Esophagus squamous epithelium (tissue), 4 donors: Measurements from ENCODE around the gene VMP1.

Experiments
- POLR2A ChIP-seq, 4 donors: fragments of 450-650 bp; IDR thresholded peaks; one replicate each; pipeline ENCODE4 v1.6.1; 2017; ENCODE audit warnings: antibody characterized with exemption in 4 of 4, mild to moderate bottlenecking in 4 of 4, moderate library complexity in 3 of 4
- TF ChIP-seq, protein P1 (sequence below), 6 experiments: fragments of 450-650 bp in 4 of 6; fragments of 200-600 bp in 2 of 6; sonication (generic) in 2 of 6; IDR thresholded peaks; one replicate each; pipeline ENCODE4 v1.5.1; 2016 to 2019; ENCODE audit warnings: antibody characterized with exemption in 6 of 6, mild to moderate bottlenecking in 4 of 6, moderate library complexity in 4 of 6

DNA sequence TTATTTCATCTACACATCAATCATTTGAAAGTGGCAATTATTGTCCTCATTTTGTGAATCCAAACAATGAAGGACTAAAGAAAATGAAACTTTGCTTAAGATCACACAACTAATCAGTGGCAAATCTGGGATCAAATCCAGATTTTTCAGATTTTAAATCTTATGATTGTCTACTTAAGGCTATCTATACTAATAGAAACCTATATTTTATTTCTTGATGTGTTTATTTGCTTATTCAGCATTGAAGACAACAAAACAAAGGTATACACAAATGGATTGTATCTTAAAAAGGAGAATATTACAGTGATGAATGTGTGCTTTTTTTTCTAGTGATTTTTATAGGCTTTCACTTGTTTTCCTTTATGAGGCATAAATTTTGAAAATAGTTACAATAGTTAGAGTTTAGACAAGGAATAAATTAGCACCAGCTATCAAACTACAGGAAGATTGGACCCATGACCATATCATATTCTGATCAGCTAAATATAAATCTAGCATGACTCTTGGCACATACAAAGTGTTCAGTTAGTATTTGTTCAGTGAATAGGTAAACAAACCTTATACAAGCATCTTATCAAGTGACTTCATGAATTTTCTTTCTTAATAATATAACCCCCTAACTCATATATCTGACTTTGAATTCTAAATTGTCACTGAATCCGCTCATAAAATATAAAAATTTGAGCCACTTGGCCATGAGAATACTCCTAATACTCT lies 20.5 kb downstream of the VMP1 start:
- TF ChIP-seq, protein P1, sequence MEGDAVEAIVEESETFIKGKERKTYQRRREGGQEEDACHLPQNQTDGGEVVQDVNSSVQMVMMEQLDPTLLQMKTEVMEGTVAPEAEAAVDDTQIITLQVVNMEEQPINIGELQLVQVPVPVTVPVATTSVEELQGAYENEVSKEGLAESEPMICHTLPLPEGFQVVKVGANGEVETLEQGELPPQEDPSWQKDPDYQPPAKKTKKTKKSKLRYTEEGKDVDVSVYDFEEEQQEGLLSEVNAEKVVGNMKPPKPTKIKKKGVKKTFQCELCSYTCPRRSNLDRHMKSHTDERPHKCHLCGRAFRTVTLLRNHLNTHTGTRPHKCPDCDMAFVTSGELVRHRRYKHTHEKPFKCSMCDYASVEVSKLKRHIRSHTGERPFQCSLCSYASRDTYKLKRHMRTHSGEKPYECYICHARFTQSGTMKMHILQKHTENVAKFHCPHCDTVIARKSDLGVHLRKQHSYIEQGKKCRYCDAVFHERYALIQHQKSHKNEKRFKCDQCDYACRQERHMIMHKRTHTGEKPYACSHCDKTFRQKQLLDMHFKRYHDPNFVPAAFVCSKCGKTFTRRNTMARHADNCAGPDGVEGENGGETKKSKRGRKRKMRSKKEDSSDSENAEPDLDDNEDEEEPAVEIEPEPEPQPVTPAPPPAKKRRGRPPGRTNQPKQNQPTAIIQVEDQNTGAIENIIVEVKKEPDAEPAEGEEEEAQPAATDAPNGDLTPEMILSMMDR (IDR thresholded peaks at IDR 0.05) = no peak
- no peak for TF ChIP-seq POLR2A (IDR thresholded peaks at IDR 0.05)
